Fibroblast of lung (primary cell): ENCODE measurements around the gene CDCA4. TPM values are rescaled to one million over a fixed set of nuclear protein-coding genes. Genes with fewer than 3 reads are reported as not detected.

Experiments used
- DNase-seq, 2 donors: peaks; one replicate each; pipeline versions ENCODE4 v3.0.0 to v3.0.0-alpha.2; 2010; ENCODE audit warnings: low read depth in 2 of 2
- H2AFZ ChIP-seq: 2 replicates; pipeline ENCODE4 v1.5.1; 2012; ENCODE audit warnings: low read length, control low read depth, inconsistent platforms
- H3K27ac ChIP-seq: 2 replicates; pipeline ENCODE4 v1.5.1; 2011; ENCODE audit warnings: low read length, control low read depth; ENCODE audit not compliant: insufficient read depth
- H3K27me3 ChIP-seq: 2 replicates; pipeline ENCODE4 v1.5.1; 2011; ENCODE audit warnings: mild to moderate bottlenecking, low read length; ENCODE audit not compliant: control insufficient read depth, insufficient read depth
- H3K36me3 ChIP-seq: 2 replicates; pipeline ENCODE4 v1.5.1; 2011; ENCODE audit warnings: low read length; ENCODE audit not compliant: control insufficient read depth, insufficient read depth
- H3K4me1 ChIP-seq: 2 replicates; pipeline ENCODE4 v1.5.1; 2011; ENCODE audit warnings: low read length; ENCODE audit not compliant: control insufficient read depth, insufficient read depth; ENCODE audit errors: extremely low read depth
- H3K4me2 ChIP-seq: 2 replicates; pipeline ENCODE4 v1.5.1; 2011; ENCODE audit warnings: low read length, control low read depth; ENCODE audit not compliant: insufficient read depth; ENCODE audit errors: extremely low read depth
- H3K4me3 ChIP-seq, 4 experiments: fragments of 200-600 bp in 1 of 4; sonication (generic) in 1 of 4; replicated peaks in 1 of 4; 2 replicates each; pipeline ENCODE4 v1.5.1; 2011 to 2016; ENCODE audit warnings: low read length in 4 of 4, low read depth in 3 of 4, mild to moderate bottlenecking in 3 of 4, control low read depth in 2 of 4, inconsistent platforms in 1 of 4, mixed read lengths in 1 of 4; ENCODE audit not compliant: insufficient read depth in 1 of 4; ENCODE audit errors: control extremely low read depth in 1 of 4
- H3K79me2 ChIP-seq: 2 replicates; pipeline ENCODE4 v1.5.1; 2012; ENCODE audit warnings: mild to moderate bottlenecking, low read length, inconsistent platforms; ENCODE audit not compliant: control insufficient read depth, insufficient read depth
- H3K9ac ChIP-seq: 2 replicates; pipeline ENCODE4 v1.5.1; 2011; ENCODE audit warnings: mild to moderate bottlenecking, low read length, control low read depth; ENCODE audit not compliant: insufficient read depth
- H3K9me3 ChIP-seq: 2 replicates; pipeline ENCODE4 v1.5.1; 2012; ENCODE audit warnings: low read depth, low read length; ENCODE audit not compliant: control insufficient read depth, insufficient read depth
- H4K20me1 ChIP-seq: 2 replicates; pipeline ENCODE4 v1.5.1; 2011; ENCODE audit warnings: low read length; ENCODE audit not compliant: control insufficient read depth, insufficient read depth; ENCODE audit errors: extremely low read depth
- CTCF ChIP-seq, 2 donors: IDR thresholded peaks in 1 of 2; conservative IDR thresholded peaks in 1 of 2; 1 replicate in 1 of 2; 2 replicates in 1 of 2; pipeline ENCODE4 v1.5.1; 2011 to 2012; ENCODE audit warnings: low read length in 2 of 2, control low read depth in 1 of 2, inconsistent platforms in 1 of 2, low read depth in 1 of 2, mild to moderate bottlenecking in 1 of 2
- EZH2 ChIP-seq: IDR thresholded peaks from 2 replicates; pipeline ENCODE4 v1.5.1; 2012; ENCODE audit warnings: low read length, control low read depth, mild to moderate bottlenecking; ENCODE audit errors: missing control alignments
- polyA plus RNA-seq, 2 donors: library from polyadenylated mRNA; depleted of rRNA in 1 of 2; stranded (reverse) in 1 of 2; unstranded in 1 of 2; fragments of >200 nt; gene quantifications; 2 replicates each; pipeline ENCODE4 v1.2.1, GENCODE V29; 2011 to 2012; ENCODE audit warnings: missing spikeins in 1 of 2
- total RNA-seq: library from RNA; depleted of rRNA; stranded (reverse); fragments of >200 nt; gene quantifications from 2 replicates; pipeline ENCODE4 v1.2.1, GENCODE V29; 2014

CDCA4 gene
- total and polyA plus RNA-seq, 2 donors (not counting 1 experiment from before 2014, with no cell fraction given) = 7.9 to 8.0 TPM

GRCh38 chr14:105051182-105052109 lies 30.6 kb upstream of the CDCA4 start:
- TF ChIP-seq EZH2 = no peak
- no peak for TF ChIP-seq CTCF (conservative IDR thresholded peaks at IDR 0.05 in 1 of 2, IDR thresholded peaks at IDR 0.05 in 1 of 2; ENCODE audit: low read depth in 1 of 2, low read length in 2 of 2)
- Histone ChIP-seq H2AFZ (no peak overlapping the region), H3K4me2 (no peak overlapping the region), H3K27me3 (peaks cover 3% of the 10 kb centered on the region), H3K4me3 (no peak overlapping the region), H3K4me1 (no peaks in the 10 kb centered on the region), H4K20me1 (no peaks in the 10 kb centered on the region), H3K9me3 (no peaks in the 10 kb centered on the region), H3K36me3 (no peaks in the 10 kb centered on the region), H3K27ac (no peak overlapping the region), H3K79me2 (no peaks in the 10 kb centered on the region), H3K9ac (no peak overlapping the region)
- no peak for DNase-seq

DNA sequence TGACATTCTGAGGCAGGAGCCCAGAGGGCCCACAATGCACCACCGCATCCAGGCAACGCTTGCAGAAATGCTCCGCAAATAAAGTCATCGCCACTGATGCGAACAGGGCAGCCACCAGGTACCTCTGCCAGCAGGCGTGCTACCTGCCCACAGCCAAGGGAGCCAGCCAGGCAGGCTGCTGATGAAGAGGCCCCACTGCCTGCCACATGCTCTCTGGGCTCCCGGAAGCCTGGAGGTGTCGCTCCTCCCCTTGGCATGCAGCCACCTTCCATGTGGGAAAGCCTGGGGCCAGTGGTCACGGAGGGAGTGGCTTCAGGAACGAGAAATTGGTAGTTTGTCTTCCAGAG lies 29.6 kb upstream of the CDCA4 start:
- Histone ChIP-seq H3K4me3 (no peak overlapping the region), H3K79me2 (no peaks in the 10 kb centered on the region), H3K4me2 (no peak overlapping the region), H3K4me1 (no peaks in the 10 kb centered on the region), H3K27ac (no peak overlapping the region), H3K9me3 (no peaks in the 10 kb centered on the region), H3K36me3 (no peaks in the 10 kb centered on the region), H3K27me3 (no peaks in the 10 kb centered on the region), H2AFZ (no peak overlapping the region), H4K20me1 (no peaks in the 10 kb centered on the region), H3K9ac (no peak overlapping the region)
- TF ChIP-seq CTCF (conservative IDR thresholded peaks at IDR 0.05 in 1 of 2, IDR thresholded peaks at IDR 0.05 in 1 of 2; ENCODE audit: low read depth in 1 of 2, low read length in 2 of 2) (no peak), EZH2 (no peak)
- no peak for DNase-seq

DNA sequence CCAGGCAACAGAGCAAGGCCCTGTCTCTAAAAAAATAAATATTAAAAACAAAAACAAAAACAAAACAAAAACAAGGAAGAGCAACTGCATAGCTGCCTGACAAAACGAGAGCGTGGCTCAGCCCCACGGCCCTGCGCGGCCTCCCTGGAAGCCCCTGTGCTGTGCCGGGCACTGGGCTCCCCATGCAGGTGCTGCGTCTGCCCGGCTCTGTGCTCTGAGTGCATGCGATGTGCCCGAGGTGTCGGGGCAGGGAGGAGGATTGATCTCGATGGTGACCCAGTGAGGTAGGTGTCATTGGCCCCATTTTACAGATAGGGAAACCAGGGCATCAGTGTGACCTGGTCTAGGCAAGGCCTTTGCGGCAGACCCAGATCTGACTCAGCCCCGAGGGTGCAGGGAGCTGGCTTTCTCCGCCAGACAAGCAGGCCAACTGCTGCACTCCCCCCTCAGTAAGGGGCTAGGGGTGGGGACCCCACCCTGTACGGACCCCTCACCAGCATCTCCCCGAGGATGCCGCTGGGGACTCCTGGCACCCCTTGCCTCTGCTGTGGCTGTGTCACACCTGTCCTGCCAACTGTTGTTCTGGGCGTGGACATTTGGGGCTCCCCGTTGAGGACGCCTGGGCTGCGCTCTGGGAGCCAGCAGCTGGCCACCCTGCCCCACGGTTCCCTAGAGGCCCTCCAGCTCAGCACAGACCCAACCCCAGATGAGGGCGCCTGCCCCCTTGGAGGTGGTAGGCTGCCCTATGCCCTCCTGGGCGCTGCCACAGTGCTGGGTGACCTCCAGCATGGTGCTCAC lies 29.1 kb upstream of the CDCA4 start:
- no peak overlapping the region for H3K4me3 ChIP-seq
- no peaks in the 10 kb centered on the region for H3K36me3 ChIP-seq
- H3K27me3 ChIP-seq = no peaks in the 10 kb centered on the region
- H3K9me3 ChIP-seq = no peaks in the 10 kb centered on the region
- H2AFZ ChIP-seq = no peak overlapping the region
- no peaks in the 10 kb centered on the region for H3K79me2 ChIP-seq
- TF ChIP-seq EZH2 (no peak), CTCF (conservative IDR thresholded peaks at IDR 0.05 in 1 of 2, IDR thresholded peaks at IDR 0.05 in 1 of 2; ENCODE audit: low read depth in 1 of 2, low read length in 2 of 2) (no peak)
- no peaks in the 10 kb centered on the region for H4K20me1 ChIP-seq
- H3K27ac ChIP-seq = no peak overlapping the region
- H3K4me1 ChIP-seq = no peaks in the 10 kb centered on the region
- H3K9ac ChIP-seq = no peak overlapping the region
- no peak overlapping the region for H3K4me2 ChIP-seq
- no peak for DNase-seq
